ENCODE data around the gene PACRG. TPM values are rescaled to one million over a fixed set of nuclear protein-coding genes. Genes with fewer than 3 reads are reported as not detected.

The PACRG gene
- total RNA-seq, 2 experiments from 2014 or later, result 0.66 to 0.81 TPM

- no peak for TF ChIP-seq CTCF (IDR thresholded peaks at IDR 0.05)
- Mint-ChIP-seq H3K9me3 (no peaks in the 10 kb centered on the region), H3K4me1 (ENCODE audit: low read depth) (no peaks in the 10 kb centered on the region), H3K27ac (no peak overlapping the region), H3K27me3 (no peaks in the 10 kb centered on the region), H3K36me3 (ENCODE audit: low read depth) (no peaks in the 10 kb centered on the region), H3K4me3 (no peak overlapping the region)
- POLR2A ChIA-PET, result no interaction called here
- no peak overlapping the region for H3K4me3 ChIP-seq (ENCODE audit: low read length)
- no peaks in the 10 kb centered on the region for H3K4me1 ChIP-seq (ENCODE audit: insufficient read depth, low read length)
- H3K27me3 ChIP-seq (ENCODE audit: control insufficient read depth in 1 of 2, insufficient read depth in 2 of 2, low read length in 2 of 2), result no peaks in the 10 kb centered on the region
- no peak overlapping the region for H3K27ac ChIP-seq (ENCODE audit: low read depth in 1 of 2, low read length in 2 of 2)
- no peaks in the 10 kb centered on the region for H3K9me3 ChIP-seq (ENCODE audit: control insufficient read depth in 1 of 2, insufficient read depth in 1 of 2, low read length in 2 of 2)
- ATAC-seq (ENCODE audit: poor library complexity) (no peak), DNase-seq (no peak)
- intact Hi-C loops (cut with DNase I, micrococcal nuclease), result no loop called here
- CTCF ChIA-PET, result no interaction called here
- H3K36me3 ChIP-seq (ENCODE audit: insufficient read depth, low read length), result no peaks in the 10 kb centered on the region
Observed at GRCh38 chr6:162700966-162701365, 26.8 kb upstream of the PACRG start.

- no peaks in the 10 kb centered on the region for H3K4me1 ChIP-seq (ENCODE audit: insufficient read depth, low read length)
- POLR2A ChIA-PET, result no interaction called here
- no peak overlapping the region for H3K27ac ChIP-seq (ENCODE audit: low read depth in 1 of 2, low read length in 2 of 2)
- no peak overlapping the region for H3K27ac Mint-ChIP-seq
- intact Hi-C loops (cut with DNase I, micrococcal nuclease), result no loop called here
- no peaks in the 10 kb centered on the region for H3K9me3 Mint-ChIP-seq
- no peaks in the 10 kb centered on the region for H3K4me1 Mint-ChIP-seq (ENCODE audit: low read depth)
- H3K9me3 ChIP-seq (ENCODE audit: control insufficient read depth in 1 of 2, insufficient read depth in 1 of 2, low read length in 2 of 2), result no peaks in the 10 kb centered on the region
- ATAC-seq (ENCODE audit: poor library complexity) (no peak), DNase-seq (no peak)
- no peak for TF ChIP-seq CTCF (IDR thresholded peaks at IDR 0.05)
- H3K27me3 ChIP-seq (ENCODE audit: control insufficient read depth in 1 of 2, insufficient read depth in 2 of 2, low read length in 2 of 2), result no peaks in the 10 kb centered on the region
- no peaks in the 10 kb centered on the region for H3K27me3 Mint-ChIP-seq
- H3K36me3 Mint-ChIP-seq (ENCODE audit: low read depth), result no peaks in the 10 kb centered on the region
- no peaks in the 10 kb centered on the region for H3K36me3 ChIP-seq (ENCODE audit: insufficient read depth, low read length)
- H3K4me3 Mint-ChIP-seq, result no peak overlapping the region
- no peak overlapping the region for H3K4me3 ChIP-seq (ENCODE audit: low read length)
- CTCF ChIA-PET, result interaction anchor here (0.7 kb wide), 1 partner anchor 64 kb away, joined by 3 read pairs; no protein-coding TSS in a partner anchor
Observed at GRCh38 chr6:162701551-162701950, 26.2 kb upstream of the PACRG start.

- H3K4me1 ChIP-seq (ENCODE audit: insufficient read depth, low read length), result no peaks in the 10 kb centered on the region
- no peak overlapping the region for H3K4me3 Mint-ChIP-seq
- H3K36me3 ChIP-seq (ENCODE audit: insufficient read depth, low read length), result no peaks in the 10 kb centered on the region
- no peaks in the 10 kb centered on the region for H3K4me1 Mint-ChIP-seq (ENCODE audit: low read depth)
- H3K27me3 ChIP-seq (ENCODE audit: control insufficient read depth in 1 of 2, insufficient read depth in 2 of 2, low read length in 2 of 2), result no peaks in the 10 kb centered on the region
- intact Hi-C loops (cut with DNase I, micrococcal nuclease), result no loop called here
- ATAC-seq (ENCODE audit: poor library complexity) (no peak), DNase-seq (no peak)
- ChIA-PET CTCF (no interaction called here), POLR2A (interaction anchor here (1.0 kb wide), 1 partner anchor 26 kb away, joined by 3 read pairs; no protein-coding TSS in a partner anchor)
- TF ChIP-seq CTCF (IDR thresholded peaks at IDR 0.05), result no peak
- no peaks in the 10 kb centered on the region for H3K27me3 Mint-ChIP-seq
- no peak overlapping the region for H3K4me3 ChIP-seq (ENCODE audit: low read length)
- no peaks in the 10 kb centered on the region for H3K9me3 Mint-ChIP-seq
- no peaks in the 10 kb centered on the region for H3K9me3 ChIP-seq (ENCODE audit: control insufficient read depth in 1 of 2, insufficient read depth in 1 of 2, low read length in 2 of 2)
- no peaks in the 10 kb centered on the region for H3K36me3 Mint-ChIP-seq (ENCODE audit: low read depth)
- H3K27ac Mint-ChIP-seq, result no peak overlapping the region
- H3K27ac ChIP-seq (ENCODE audit: low read depth in 1 of 2, low read length in 2 of 2), result no peak overlapping the region
Observed at GRCh38 chr6:162702446-162702845, 25.3 kb upstream of the PACRG start.
